H1 (cell line): ENCODE results near the gene RNF39. TPM values are rescaled to one million over a fixed set of nuclear protein-coding genes. Genes with fewer than 3 reads are reported as not detected.

Experiments
- FOSL1 ChIP-seq: IDR thresholded peaks from 2 replicates; pipeline ENCODE4 v1.6.1; 2011; ENCODE audit warnings: mild to moderate bottlenecking, low read depth, low read length, moderate library complexity; ENCODE audit not compliant: insufficient read depth
- PHF8 ChIP-seq: fragments of 200-600 bp; sonication (generic); conservative IDR thresholded peaks from 2 replicates; pipeline ENCODE4 v1.7.1; 2012; ENCODE audit warnings: low read depth, mild to moderate bottlenecking, inconsistent platforms, low read length, moderate library complexity
- polyA plus RNA-seq, 7 experiments: library from polyadenylated mRNA; depleted of rRNA in 3 of 7; stranded (reverse) in 5 of 7; unstranded in 2 of 7; fragments of >200 nt in 5 of 7; fragments of 200-250 nt in 2 of 7; gene quantifications; 1 replicate in 5 of 7; 2 replicates in 1 of 7; 4 replicates in 1 of 7; pipeline versions ENCODE4 v1.2.1 to v1.2.3, GENCODE V29; 2011 to 2013; ENCODE audit warnings: missing spikeins in 2 of 7, mixed read lengths in 2 of 7
- total RNA-seq: library from RNA; stranded (reverse); fragmentation: NEBNext Ultra II Directional; extraction: Animal tissue kit (Norgen Biotek cat#: 25700); gene quantifications from 2 replicates; pipeline ENCODE4 v1.2.1, GENCODE V29; 2021

Gene RNF39
- total and polyA plus RNA-seq, 2 of the 8 experiments (the other 6 are each of a cell fraction or from before 2014, with no cell fraction given) = 1.4 to 2.3 TPM

- TF ChIP-seq PHF8 (no peak), FOSL1 (no peak)
These were observed 12.3 kb upstream of the RNF39 start (continued) for GRCh38 chr6:30087876-30088275.
